Activated T-cell treated with anti-CD3 and anti-CD28 coated beads, Interleukin-2, amount 50 U/mL, for 4 hours (primary cell): ENCODE results near the gene OPN3. TPM values are rescaled to one million over a fixed set of nuclear protein-coding genes. Genes with fewer than 3 reads are reported as not detected.
A peak's percentile ranks its signal among the peaks of the same experiment; 100 is the strongest.

Experiments
- ATAC-seq, 2 donors: fragments of 200-7000 bp; cut with Tn5 transposase; one replicate each; pipeline ENCODE4 v1.10.0; 2021
- DNase-seq: peaks from one replicate; pipeline ENCODE4 v3.0.0-alpha.2; 2020
- H3K27me3 Mint-ChIP-seq: one replicate; pipeline ENCODE4 v1.8.0; 2021; ENCODE audit warnings: low read depth, mixed read lengths
- H3K36me3 Mint-ChIP-seq: one replicate; pipeline ENCODE4 v1.8.0; 2022; ENCODE audit warnings: mixed read lengths; ENCODE audit not compliant: insufficient read depth
- H3K4me1 Mint-ChIP-seq: one replicate; pipeline ENCODE4 v1.8.0; 2021; ENCODE audit warnings: low read depth, mixed read lengths
- H3K4me3 Mint-ChIP-seq: one replicate; pipeline ENCODE4 v1.8.0; 2021; ENCODE audit warnings: mild to moderate bottlenecking, moderate library complexity, mixed read lengths
- H3K9me3 Mint-ChIP-seq: one replicate; pipeline ENCODE4 v1.8.0; 2021; ENCODE audit warnings: mixed read lengths
- total RNA-seq, 3 donors: library from RNA; stranded (reverse); gene quantifications; one replicate each; pipeline ENCODE4 v1.2.1, GENCODE V29; 2021

The OPN3 gene
- total RNA-seq, 3 donors from 2014 or later = 6.2 to 8.5 (median 6.9) TPM

DNA sequence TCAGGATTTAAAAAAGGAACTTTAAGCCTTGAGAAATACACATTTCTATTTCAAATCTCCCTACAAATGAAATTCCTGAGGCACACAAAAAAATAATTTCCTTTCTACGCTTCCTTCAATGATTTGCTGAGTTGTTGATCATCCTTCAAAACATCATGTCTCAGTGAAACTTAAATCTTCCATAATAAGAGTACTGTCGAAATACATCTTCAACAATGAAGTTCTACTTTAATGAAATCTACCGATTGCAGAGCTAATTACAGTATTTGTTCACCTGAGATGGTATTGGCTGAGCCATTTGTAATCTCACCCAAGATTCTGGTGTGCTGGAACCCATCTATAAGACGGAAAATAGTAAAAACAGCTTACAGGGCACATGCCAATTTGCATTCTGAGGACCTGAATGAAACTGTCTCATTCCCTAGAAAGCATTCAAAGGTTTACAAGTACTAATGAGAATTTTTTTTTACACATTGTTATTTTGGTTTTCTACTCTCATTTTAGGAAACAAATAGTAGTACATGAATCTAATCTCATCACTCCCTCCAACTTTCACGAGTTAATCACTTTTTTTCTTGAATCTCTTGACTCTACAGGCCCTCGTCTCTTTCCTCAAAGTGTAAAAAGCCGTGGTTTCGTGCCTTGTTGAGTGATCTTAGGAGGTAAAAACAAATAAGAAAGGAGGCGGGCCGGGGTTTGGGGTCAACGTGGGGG, 1.1 kb downstream of the OPN3 start:
- H3K4me1 Mint-ChIP-seq = peaks cover 40% of the 10 kb centered on the region
- DNase-seq (no peak), ATAC-seq (no peak)
- peaks cover 8% of the 10 kb centered on the region for H3K9me3 Mint-ChIP-seq
- H3K4me3 Mint-ChIP-seq = peak overlapping the region; percentile 90
- H3K27me3 Mint-ChIP-seq = no peaks in the 10 kb centered on the region
- H3K36me3 Mint-ChIP-seq = peaks cover 16% of the 10 kb centered on the region

DNA sequence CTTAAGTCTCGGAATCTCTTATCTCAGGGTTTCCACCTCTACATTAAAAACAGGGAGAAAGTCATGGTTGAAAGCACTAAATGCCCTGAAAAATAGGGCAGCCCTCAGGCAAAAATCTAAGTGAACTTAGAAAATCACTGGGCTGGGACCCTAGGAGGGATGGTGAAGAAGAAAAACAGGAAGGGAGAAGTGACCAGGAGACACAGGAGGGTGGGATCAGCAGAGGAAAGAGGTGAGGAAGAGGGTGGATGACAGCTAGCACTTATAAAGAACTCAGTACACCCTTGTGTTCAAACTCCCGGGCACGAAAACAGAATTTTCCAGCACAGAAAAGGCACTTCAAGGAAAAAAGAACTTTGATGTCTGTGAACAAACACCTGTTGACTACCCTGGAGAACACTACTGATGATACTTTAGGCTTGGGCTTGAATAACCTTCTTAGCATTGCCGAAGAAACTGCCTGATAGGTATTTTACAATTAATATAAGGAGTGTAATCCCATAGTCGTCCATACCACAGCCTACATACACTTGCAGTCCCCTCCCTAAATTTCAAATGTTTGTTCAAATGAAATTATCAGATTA, 2.0 kb downstream of the OPN3 start:
- peaks cover 5% of the 10 kb centered on the region for H3K9me3 Mint-ChIP-seq
- no peak for DNase-seq
- H3K27me3 Mint-ChIP-seq = no peaks in the 10 kb centered on the region
- H3K4me1 Mint-ChIP-seq = peaks cover 37% of the 10 kb centered on the region
- H3K36me3 Mint-ChIP-seq = peaks cover 17% of the 10 kb centered on the region
- peak overlapping the region; percentile 90 for H3K4me3 Mint-ChIP-seq
- ATAC-seq = no peak

GRCh38 chr1:241637604-241638003, 2.6 kb downstream of the OPN3 start:
- Mint-ChIP-seq H3K4me1 (peaks cover 37% of the 10 kb centered on the region), H3K4me3 (peak overlapping the region; percentile 90), H3K27me3 (no peaks in the 10 kb centered on the region), H3K36me3 (peaks cover 17% of the 10 kb centered on the region), H3K9me3 (peaks cover 4% of the 10 kb centered on the region)
- ATAC-seq = no peak
- DNase-seq = no peak

DNA sequence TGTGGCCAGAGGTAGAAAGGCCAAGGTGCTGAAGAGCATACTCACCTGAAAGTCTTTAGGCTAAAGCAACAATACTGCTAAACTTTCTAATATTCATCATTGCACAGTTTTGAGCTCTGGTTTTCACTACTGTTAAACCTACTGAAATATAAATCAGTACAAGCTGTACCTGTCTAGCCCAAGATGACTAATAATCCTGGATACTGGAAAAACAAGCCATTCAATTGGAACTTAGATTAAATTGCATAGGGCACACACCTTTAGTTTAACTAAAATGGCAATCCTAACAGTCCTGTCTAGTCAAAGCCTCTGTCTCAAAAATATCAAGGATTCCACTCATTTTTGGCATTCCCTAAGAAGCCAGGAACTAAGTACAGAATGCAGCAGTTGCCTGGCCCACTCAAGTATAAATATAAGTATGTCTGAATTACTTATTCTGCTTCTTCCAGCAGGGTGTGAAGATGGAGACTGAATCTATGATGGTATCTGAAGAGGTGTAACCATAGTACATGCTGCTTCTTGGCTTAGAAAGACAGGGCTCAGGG, 3.1 kb downstream of the OPN3 start:
- peak overlapping the region; percentile 90 for H3K4me3 Mint-ChIP-seq
- peaks cover 20% of the 10 kb centered on the region for H3K36me3 Mint-ChIP-seq
- no peaks in the 10 kb centered on the region for H3K9me3 Mint-ChIP-seq
- DNase-seq = no peak
- ATAC-seq = no peak
- H3K27me3 Mint-ChIP-seq = no peaks in the 10 kb centered on the region
- H3K4me1 Mint-ChIP-seq = peaks cover 40% of the 10 kb centered on the region

- no peak for ATAC-seq
- H3K9me3 Mint-ChIP-seq = no peaks in the 10 kb centered on the region
- peaks cover 44% of the 10 kb centered on the region for H3K4me1 Mint-ChIP-seq
- no peaks in the 10 kb centered on the region for H3K27me3 Mint-ChIP-seq
- no peak overlapping the region for H3K4me3 Mint-ChIP-seq
- no peak for DNase-seq
- H3K36me3 Mint-ChIP-seq = peaks cover 22% of the 10 kb centered on the region
These were observed 3.9 kb downstream of the OPN3 start for GRCh38 chr1:241636291-241636690.

GRCh38 chr1:241635556-241636152, 4.5 kb downstream of the OPN3 start:
- no peaks in the 10 kb centered on the region for H3K9me3 Mint-ChIP-seq
- no peaks in the 10 kb centered on the region for H3K27me3 Mint-ChIP-seq
- H3K4me1 Mint-ChIP-seq = peaks cover 40% of the 10 kb centered on the region
- ATAC-seq (no peak), DNase-seq (no peak)
- H3K36me3 Mint-ChIP-seq = peaks cover 22% of the 10 kb centered on the region
- H3K4me3 Mint-ChIP-seq = no peak overlapping the region

- no peak for ATAC-seq
- Mint-ChIP-seq H3K27me3 (no peaks in the 10 kb centered on the region), H3K4me3 (no peak overlapping the region), H3K36me3 (peaks cover 22% of the 10 kb centered on the region), H3K4me1 (peaks cover 35% of the 10 kb centered on the region), H3K9me3 (no peaks in the 10 kb centered on the region)
- no peak for DNase-seq
These were observed 7.2 kb downstream of the OPN3 start for GRCh38 chr1:241632987-241633386.

DNA sequence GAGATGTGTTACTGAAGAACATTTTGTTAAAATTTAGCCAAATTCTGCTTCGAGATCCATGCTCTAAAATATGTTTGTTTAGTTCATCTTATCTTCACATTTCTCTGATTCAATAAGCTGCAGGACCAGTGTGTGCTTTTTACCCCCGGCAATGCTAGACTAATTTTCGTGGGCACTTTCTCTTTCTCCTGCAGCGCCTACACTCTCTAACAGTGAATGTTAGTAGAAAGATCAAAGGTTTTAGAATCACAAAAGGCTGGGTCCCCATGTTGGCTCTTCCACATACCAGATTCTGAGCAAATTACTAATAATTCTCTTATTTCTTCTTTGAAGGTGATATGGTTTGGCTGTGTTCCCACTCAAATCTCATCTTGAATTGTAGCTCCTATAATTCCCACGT, 8.5 kb downstream of the OPN3 start:
- Mint-ChIP-seq H3K4me1 (peaks cover 29% of the 10 kb centered on the region), H3K36me3 (peaks cover 22% of the 10 kb centered on the region), H3K27me3 (no peaks in the 10 kb centered on the region), H3K9me3 (no peaks in the 10 kb centered on the region), H3K4me3 (peak overlapping the region; percentile 14)
- ATAC-seq (no peak), DNase-seq (no peak)

GRCh38 chr1:241630899-241631298, 9.3 kb downstream of the OPN3 start:
- DNase-seq (no peak), ATAC-seq (no peak)
- H3K4me3 Mint-ChIP-seq = no peak overlapping the region
- no peaks in the 10 kb centered on the region for H3K27me3 Mint-ChIP-seq
- H3K36me3 Mint-ChIP-seq = peaks cover 20% of the 10 kb centered on the region
- peaks cover 26% of the 10 kb centered on the region for H3K4me1 Mint-ChIP-seq
- H3K9me3 Mint-ChIP-seq = no peaks in the 10 kb centered on the region

GRCh38 chr1:241630476-241630875, 9.7 kb downstream of the OPN3 start:
- no peaks in the 10 kb centered on the region for H3K27me3 Mint-ChIP-seq
- H3K4me1 Mint-ChIP-seq = peaks cover 26% of the 10 kb centered on the region
- H3K36me3 Mint-ChIP-seq = peaks cover 18% of the 10 kb centered on the region
- DNase-seq (no peak), ATAC-seq (no peak)
- no peak overlapping the region for H3K4me3 Mint-ChIP-seq
- no peaks in the 10 kb centered on the region for H3K9me3 Mint-ChIP-seq

DNA sequence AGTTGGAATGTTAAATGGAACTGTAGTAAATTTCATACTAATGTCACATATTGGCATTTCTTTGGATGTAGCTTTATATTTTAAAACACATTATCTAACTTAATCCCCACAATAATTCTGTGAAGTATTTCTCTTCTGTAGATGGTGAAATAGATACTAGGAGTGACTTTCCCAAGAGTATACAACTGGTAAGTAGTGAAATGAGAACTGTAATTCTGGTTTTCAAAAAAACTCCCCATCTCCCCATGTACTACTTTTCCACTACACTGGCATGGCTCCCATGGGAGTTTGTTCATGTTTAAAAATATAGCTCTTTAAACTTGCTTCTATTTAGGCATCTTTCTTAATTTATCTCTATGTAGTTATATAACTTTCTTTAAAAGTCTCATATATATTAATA, 10.2 kb downstream of the OPN3 start:
- DNase-seq (no peak), ATAC-seq (no peak)
- no peaks in the 10 kb centered on the region for H3K9me3 Mint-ChIP-seq
- H3K36me3 Mint-ChIP-seq = peaks cover 13% of the 10 kb centered on the region
- H3K27me3 Mint-ChIP-seq = no peaks in the 10 kb centered on the region
- H3K4me1 Mint-ChIP-seq = peaks cover 22% of the 10 kb centered on the region
- no peak overlapping the region for H3K4me3 Mint-ChIP-seq

DNA sequence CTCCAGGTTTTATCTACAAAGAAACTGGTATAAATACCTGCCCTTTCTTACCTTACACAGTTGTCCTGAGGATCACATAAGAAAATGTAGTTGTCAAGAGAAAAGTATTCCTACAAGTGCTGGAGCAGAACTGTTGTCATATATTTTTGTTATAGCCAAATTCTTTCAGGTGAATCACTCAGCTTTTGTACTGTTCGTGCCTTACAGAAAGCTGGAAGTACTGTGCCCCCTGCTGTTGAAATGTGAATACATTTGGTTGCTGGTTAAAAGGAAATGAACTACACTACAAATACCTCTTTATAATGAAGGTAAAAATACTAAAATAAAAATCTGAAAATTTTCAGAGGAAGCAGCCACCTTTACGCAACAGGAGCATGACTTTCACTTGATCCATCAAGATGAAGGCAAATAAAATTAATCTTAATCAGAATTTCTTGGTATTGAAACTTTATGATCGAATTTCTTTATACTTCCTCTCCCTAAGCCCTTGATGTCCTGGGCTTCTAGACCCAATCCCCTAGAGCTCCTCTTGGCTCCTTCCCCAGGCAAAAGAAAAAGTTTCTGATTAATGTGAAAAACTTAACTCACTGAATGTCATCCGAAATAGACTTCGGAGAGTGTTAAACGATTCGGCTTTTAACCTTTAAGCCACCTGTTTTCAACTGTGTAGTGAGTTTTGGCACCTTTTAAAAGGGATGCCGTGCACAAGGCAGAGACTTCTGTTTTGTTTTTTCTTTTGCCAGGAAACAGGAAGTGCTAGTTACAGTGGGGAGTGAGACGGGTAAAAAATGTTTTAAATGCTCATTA, 12.5 kb downstream of the OPN3 start:
- DNase-seq (peak; percentile 19), ATAC-seq (peak; percentile 67 to 79)
- H3K9me3 Mint-ChIP-seq = no peaks in the 10 kb centered on the region
- peaks cover 5% of the 10 kb centered on the region for H3K36me3 Mint-ChIP-seq
- H3K4me1 Mint-ChIP-seq = peaks cover 21% of the 10 kb centered on the region
- H3K27me3 Mint-ChIP-seq = no peaks in the 10 kb centered on the region
- peak overlapping the region; percentile 50 for H3K4me3 Mint-ChIP-seq

DNA sequence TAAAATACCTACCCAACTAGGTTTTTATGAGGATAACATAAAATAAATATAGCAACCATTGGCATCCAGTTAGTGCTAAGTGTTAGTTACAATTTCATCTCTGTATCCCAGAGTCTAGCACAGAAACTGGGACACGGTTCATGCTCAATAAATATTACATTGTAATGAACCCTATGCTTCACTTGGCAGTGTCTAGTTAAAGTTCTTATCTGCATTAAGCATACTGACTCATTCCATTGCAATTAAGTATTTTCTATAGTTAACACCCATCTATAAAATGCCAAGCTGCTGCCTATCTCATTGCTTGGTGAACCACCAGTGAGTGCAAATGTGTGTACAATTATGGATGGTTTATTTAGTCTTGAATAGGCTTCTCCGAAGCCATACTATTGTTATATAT, 15.2 kb downstream of the OPN3 start:
- no peak for DNase-seq
- Mint-ChIP-seq H3K36me3 (peaks cover 5% of the 10 kb centered on the region), H3K9me3 (no peaks in the 10 kb centered on the region), H3K4me3 (no peak overlapping the region), H3K4me1 (peaks cover 13% of the 10 kb centered on the region), H3K27me3 (no peaks in the 10 kb centered on the region)
- ATAC-seq = no peak

DNA sequence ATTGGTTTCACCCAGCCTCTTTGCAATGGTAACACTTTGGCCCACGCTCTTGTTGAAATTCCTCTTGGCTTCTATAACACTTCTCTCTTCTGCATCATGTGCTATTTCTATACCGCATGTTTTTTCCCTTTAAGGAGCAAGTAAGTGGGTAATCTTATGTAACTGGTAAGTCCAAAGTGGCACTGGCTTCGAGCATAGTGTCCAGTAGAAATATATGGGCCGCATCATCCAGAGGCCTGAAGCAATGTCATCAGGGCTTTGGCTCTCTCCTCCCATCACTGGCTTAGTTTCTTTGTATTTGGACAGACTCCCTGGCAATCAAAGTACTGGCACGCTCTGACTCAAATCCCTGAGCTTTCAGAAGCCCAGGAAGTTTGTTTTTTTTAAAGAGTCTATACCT, 17.5 kb downstream of the OPN3 start:
- Mint-ChIP-seq H3K4me1 (peaks cover 4% of the 10 kb centered on the region), H3K4me3 (no peak overlapping the region), H3K9me3 (no peaks in the 10 kb centered on the region), H3K27me3 (no peaks in the 10 kb centered on the region), H3K36me3 (peaks cover 5% of the 10 kb centered on the region)
- ATAC-seq (no peak), DNase-seq (no peak)
